Neural crest cell (in vitro differentiated cells): ENCODE data around the gene SMARCA1. TPM values are rescaled to one million over a fixed set of nuclear protein-coding genes. Genes with fewer than 3 reads are reported as not detected.
A peak's percentile ranks its signal among the peaks of the same experiment; 100 is the strongest.
"Not testable (repeated sequence)": the region's sequence is repeated elsewhere in the genome, so short reads cannot be mapped to it uniquely, and the experiment has no call there.

Source experiments
- DNase-seq: peaks from one replicate; pipeline ENCODE4 v3.0.0; 2021; ENCODE audit warnings: low read depth, mixed read lengths, low spot score
- H3K27ac Mint-ChIP-seq: one replicate; pipeline ENCODE4 v1.8.0; 2021; ENCODE audit warnings: mild to moderate bottlenecking, mixed read lengths; ENCODE audit not compliant: unreplicated experiment
- H3K27me3 Mint-ChIP-seq: 2 replicates; pipeline ENCODE4 v1.8.0; 2021; ENCODE audit warnings: low read depth, mild to moderate bottlenecking, mixed read lengths
- H3K36me3 Mint-ChIP-seq: 2 replicates; pipeline ENCODE4 v1.8.0; 2021; ENCODE audit warnings: low read depth, mild to moderate bottlenecking, mixed read lengths
- H3K4me1 Mint-ChIP-seq: 2 replicates; pipeline ENCODE4 v1.8.0; 2021; ENCODE audit warnings: mixed read lengths
- H3K4me3 Mint-ChIP-seq: one replicate; pipeline ENCODE4 v1.8.0; 2021; ENCODE audit warnings: mild to moderate bottlenecking, mixed read lengths
- H3K9me3 Mint-ChIP-seq: 2 replicates; pipeline ENCODE4 v1.8.0; 2021; ENCODE audit warnings: mixed read lengths
- total RNA-seq: library from RNA; stranded (reverse); gene quantifications from 2 replicates; pipeline ENCODE4 v1.2.1, GENCODE V29; 2021
- TF ChIP-seq, protein P1 (sequence below): fragments of 200-600 bp; sonication (generic); conservative IDR thresholded peaks from 2 replicates; pipeline ENCODE4 v1.5.0; 2021; ENCODE audit warnings: antibody characterized with exemption, mild to moderate bottlenecking

The SMARCA1 gene
- total RNA-seq, 1 donor from 2014 or later: 122 TPM

DNA sequence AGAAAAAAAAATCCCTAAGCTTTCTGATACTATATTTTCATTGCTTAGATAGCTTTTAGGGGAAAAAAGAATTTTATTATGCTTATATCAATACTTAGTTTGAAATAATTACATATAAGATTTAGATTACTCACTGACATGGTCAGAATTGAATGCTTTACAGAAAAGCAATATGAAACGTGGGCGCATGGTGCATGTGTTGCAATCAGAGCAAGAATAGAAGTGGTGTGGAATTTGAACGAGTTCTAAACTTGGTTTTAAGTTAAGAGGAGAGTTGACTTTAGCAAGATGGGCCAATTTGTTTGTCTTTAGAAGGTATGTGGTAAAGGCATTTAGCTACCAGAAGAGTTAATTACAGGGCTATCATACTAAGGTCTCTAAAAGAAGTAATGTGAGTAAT lies 38.2 kb upstream of the SMARCA1 start:
- no peaks in the 10 kb centered on the region for H3K27me3 Mint-ChIP-seq
- H3K36me3 Mint-ChIP-seq: peaks cover 48% of the 10 kb centered on the region
- no peak for DNase-seq
- no peak overlapping the region for H3K27ac Mint-ChIP-seq
- no peaks in the 10 kb centered on the region for H3K4me1 Mint-ChIP-seq
- TF ChIP-seq, protein P1, sequence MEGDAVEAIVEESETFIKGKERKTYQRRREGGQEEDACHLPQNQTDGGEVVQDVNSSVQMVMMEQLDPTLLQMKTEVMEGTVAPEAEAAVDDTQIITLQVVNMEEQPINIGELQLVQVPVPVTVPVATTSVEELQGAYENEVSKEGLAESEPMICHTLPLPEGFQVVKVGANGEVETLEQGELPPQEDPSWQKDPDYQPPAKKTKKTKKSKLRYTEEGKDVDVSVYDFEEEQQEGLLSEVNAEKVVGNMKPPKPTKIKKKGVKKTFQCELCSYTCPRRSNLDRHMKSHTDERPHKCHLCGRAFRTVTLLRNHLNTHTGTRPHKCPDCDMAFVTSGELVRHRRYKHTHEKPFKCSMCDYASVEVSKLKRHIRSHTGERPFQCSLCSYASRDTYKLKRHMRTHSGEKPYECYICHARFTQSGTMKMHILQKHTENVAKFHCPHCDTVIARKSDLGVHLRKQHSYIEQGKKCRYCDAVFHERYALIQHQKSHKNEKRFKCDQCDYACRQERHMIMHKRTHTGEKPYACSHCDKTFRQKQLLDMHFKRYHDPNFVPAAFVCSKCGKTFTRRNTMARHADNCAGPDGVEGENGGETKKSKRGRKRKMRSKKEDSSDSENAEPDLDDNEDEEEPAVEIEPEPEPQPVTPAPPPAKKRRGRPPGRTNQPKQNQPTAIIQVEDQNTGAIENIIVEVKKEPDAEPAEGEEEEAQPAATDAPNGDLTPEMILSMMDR: no peak
- H3K4me3 Mint-ChIP-seq: no peak overlapping the region
- peaks cover 2% of the 10 kb centered on the region for H3K9me3 Mint-ChIP-seq

DNA sequence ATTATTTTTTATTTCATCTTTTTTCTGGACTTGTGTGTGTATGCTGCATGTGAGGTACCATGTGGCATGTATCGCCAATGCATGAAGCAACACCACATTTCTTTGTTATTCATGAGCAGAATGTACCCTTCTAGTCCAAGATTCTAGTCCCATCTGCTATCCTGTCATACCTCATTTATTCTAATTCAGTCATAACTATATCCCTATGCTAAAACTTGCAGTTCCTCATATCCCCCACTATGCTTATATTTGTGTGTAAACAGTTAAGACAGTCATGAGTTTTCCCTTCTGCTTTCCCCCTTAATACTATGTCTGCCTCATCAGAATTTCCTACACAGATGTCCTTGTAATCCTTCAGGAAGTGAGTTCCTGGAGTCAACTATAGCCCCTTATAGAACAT lies 36.5 kb upstream of the SMARCA1 start:
- no peaks in the 10 kb centered on the region for H3K27me3 Mint-ChIP-seq
- H3K27ac Mint-ChIP-seq: no peak overlapping the region
- H3K4me1 Mint-ChIP-seq: no peaks in the 10 kb centered on the region
- TF ChIP-seq, protein P1: peak; percentile 10
- DNase-seq: no peak
- H3K9me3 Mint-ChIP-seq: peaks cover 2% of the 10 kb centered on the region
- no peak overlapping the region for H3K4me3 Mint-ChIP-seq
- peaks cover 43% of the 10 kb centered on the region for H3K36me3 Mint-ChIP-seq

DNA sequence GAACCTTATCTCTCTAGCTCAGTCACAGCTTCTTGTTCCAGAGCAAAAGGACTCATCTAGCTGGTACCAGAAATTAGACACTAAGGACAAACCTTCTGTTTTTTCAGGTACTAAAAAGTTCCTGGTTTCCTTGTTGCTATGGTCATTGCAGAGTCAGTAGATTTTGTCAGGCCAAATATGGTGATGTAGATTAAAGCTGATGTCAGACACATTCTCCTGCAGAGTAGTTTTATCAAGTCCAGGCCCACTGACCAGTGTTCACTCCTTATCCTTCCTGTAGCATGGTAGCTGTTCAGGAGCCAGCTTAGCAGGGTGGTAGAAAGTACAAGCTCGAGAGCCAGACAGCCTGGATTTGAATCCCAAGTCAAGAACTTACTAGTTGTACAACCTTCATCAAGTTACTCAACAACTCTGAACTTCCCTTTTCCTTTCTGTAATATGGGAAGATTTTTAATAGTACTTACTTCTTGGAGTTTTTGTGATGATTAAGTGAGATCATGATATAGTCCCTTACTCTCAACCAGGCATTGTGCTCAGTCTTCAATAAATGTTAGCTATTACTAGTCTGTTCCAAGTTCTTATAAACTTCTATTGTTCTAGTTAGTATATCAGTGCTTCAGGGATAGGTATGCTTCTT lies 34.7 kb upstream of the SMARCA1 start:
- Mint-ChIP-seq H3K27ac (no peak overlapping the region), H3K4me3 (no peak overlapping the region), H3K4me1 (no peaks in the 10 kb centered on the region), H3K36me3 (peaks cover 40% of the 10 kb centered on the region), H3K9me3 (no peaks in the 10 kb centered on the region), H3K27me3 (no peaks in the 10 kb centered on the region)
- DNase-seq: no peak
- TF ChIP-seq, protein P1: no peak

DNA sequence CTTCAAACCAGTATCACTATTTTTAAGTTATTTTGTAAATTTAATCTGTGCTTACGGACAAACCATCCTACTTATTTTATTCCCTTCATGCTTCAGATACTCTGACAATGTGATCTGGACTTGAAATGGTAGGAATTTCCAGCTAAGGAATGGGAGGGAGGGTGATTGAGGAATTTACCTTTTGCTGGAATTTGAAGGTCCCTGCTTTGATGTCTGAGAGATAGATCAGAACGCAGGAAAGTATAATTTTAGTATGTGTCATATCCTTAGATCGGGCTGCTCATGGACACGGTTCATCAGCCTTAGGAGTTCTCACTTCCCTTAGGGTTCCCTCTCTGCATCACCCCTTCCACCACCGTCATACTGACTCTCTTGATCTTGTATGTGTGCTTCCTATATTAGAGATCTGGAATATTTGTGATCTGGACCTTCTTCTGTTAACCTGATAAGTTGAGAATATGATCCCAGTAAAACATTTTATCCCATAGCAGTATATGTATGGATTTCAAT lies 33.6 kb upstream of the SMARCA1 start:
- Mint-ChIP-seq H3K9me3 (no peaks in the 10 kb centered on the region), H3K36me3 (peaks cover 33% of the 10 kb centered on the region), H3K4me1 (no peaks in the 10 kb centered on the region), H3K27me3 (no peaks in the 10 kb centered on the region), H3K27ac (no peak overlapping the region), H3K4me3 (no peak overlapping the region)
- no peak for DNase-seq
- TF ChIP-seq, protein P1: no peak

DNA sequence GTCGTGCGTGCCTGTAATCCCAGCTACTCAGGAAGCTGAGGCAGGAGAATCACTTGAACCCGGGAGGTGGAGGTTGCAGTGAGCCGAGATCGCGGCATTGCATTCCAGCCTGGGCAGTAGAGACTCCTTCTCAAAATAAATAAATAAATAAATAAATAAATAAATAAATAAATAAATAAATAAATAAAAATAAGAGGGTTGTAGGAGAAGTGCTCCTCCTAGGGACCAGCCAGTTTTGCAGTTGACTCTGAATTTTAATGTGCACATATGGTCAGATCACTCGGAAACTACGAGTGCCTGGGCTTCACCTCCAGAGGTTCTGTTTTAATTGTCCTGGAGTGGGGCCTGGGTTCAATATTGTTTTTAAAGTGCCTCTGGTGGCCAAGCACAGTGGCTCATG lies 31.5 kb upstream of the SMARCA1 start:
- not testable (repeated sequence) for H3K4me3 Mint-ChIP-seq, DNase-seq, H3K27me3 Mint-ChIP-seq, H3K4me1 Mint-ChIP-seq, H3K9me3 Mint-ChIP-seq, H3K27ac Mint-ChIP-seq
- H3K36me3 Mint-ChIP-seq: peaks cover 24% of the 10 kb centered on the region

DNA sequence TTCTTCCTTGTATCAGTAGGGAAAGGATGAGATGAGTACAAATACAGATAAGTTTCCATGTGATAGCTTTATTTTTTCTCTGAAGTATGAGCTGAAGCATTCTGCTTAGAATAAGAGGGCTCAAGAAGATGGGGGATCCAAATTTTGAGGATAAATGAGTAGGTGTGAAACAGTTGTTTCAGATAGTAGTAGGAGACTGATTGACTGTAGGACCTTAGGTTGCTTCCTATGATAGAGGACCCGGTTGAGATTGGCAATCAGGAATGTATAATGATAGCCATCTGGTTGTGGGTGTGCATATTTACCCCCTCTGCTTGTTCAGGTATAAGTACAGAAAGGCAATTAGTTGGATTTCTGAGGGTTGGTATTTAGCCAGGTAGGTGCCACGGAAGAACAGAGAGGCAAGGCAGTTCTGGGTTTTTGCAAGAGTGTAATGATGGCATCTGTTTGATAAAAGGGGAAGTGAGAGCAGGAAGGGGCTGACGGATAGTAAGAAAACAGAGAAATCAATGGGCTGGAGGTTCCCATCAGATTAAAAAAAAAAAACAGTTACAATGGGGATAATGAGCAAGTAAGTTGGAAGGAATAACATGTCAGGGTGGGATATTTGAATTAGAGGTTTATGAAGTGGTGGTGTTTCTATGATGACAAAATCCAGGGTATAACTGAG lies 30.5 kb upstream of the SMARCA1 start:
- no peaks in the 10 kb centered on the region for H3K9me3 Mint-ChIP-seq
- H3K4me3 Mint-ChIP-seq: no peak overlapping the region
- TF ChIP-seq, protein P1: no peak
- H3K27ac Mint-ChIP-seq: no peak overlapping the region
- H3K36me3 Mint-ChIP-seq: peaks cover 16% of the 10 kb centered on the region
- no peak for DNase-seq
- H3K4me1 Mint-ChIP-seq: no peaks in the 10 kb centered on the region
- no peaks in the 10 kb centered on the region for H3K27me3 Mint-ChIP-seq
